Fibroblast of upper back skin (primary cell): ENCODE results near the gene BIRC3.

Experiments used
- DNase-seq: peaks from one replicate; pipeline ENCODE4 v3.0.0-alpha.2; 2013

BIRC3 gene

GRCh38 chr11:102377891-102378290 is 60.6 kb downstream of the BIRC3 start:
- DNase-seq = no peak

- no peak for DNase-seq
Observed at GRCh38 chr11:102378818-102379217, 61.5 kb downstream of the BIRC3 start.

DNA sequence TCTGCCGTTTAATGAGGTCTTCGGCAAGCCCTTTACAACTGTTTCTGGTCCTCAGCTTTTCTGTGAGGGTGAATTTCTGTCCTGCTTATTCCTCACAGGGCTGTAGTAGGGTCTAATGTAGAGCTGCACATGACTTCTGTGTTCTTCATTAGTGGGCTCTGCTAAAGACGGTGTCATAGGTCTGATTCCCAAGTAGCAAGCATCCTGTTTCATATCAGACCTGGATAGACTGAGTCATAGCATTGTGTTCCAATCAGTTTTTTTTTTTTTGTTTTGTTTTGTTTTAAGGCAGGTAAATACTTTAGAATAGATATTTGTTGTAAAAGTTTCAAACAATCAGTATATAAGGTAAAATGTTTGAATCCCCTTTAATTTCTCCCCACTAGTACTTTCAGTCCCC is 65.1 kb downstream of the BIRC3 start:
- no peak for DNase-seq

DNA sequence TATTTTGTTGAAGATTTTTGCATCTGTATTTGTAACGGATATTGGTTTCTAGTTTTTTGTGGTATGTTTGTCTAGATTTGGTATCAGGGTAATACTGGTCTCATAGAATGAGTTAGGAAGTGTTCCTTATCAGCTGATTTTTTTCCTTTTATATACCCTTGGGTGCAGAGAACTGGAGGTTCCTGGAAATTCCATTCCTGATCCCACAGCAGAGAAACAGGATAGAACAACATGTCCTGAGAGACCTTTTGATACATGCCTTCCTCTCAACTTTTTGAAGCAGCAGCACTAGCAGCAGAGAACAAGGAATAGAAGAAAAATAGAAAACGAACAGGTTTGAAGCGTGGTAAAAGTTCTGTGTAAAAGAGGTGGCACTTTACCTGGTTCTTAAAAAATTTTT is 66.6 kb downstream of the BIRC3 start:
- no peak for DNase-seq

GRCh38 chr11:102384419-102385079 is 67.3 kb downstream of the BIRC3 start:
- no peak for DNase-seq

DNA sequence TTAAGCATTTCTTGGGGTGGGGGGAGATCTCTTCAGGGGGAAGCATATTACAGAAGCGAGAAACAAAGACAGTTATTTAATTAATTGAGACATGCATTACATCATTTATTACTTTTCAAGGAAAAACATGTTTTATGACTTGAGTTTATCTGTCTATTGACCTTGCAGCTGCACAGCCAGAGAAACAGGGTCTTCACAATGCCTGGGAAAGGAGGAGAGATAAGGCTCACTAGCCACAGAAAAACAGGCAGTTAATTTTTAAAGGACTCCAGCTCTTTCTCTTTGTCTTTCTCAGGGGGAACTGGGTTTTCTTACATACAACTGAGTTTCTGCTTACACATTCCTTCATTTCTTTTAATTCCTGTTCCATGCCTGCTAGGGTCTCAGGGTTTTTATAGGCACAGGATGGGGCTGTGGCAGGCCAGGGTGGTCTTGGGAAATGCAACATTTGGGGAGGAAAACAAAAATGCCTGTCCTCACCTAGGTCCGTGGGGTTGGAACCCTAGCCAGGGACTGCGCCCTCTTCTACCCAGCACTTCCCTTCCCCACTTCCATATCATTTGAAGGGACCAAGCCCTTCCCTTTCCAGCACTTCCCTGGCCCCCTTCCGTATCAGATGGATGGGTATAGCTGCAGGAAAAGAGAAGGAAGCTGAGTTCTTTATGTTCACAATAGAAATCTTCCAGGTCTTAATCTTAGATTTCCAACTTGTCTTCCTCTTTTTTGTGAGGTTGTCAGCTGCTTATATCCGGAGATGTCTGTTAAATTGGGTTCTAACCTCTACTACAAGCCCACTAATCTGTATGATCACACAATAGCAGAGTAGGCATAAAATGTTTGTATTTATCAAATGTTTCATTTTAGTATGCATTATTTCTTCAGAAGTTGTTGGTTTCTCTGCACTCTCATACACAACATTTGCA is 68.1 kb downstream of the BIRC3 start:
- no peak for DNase-seq

DNA sequence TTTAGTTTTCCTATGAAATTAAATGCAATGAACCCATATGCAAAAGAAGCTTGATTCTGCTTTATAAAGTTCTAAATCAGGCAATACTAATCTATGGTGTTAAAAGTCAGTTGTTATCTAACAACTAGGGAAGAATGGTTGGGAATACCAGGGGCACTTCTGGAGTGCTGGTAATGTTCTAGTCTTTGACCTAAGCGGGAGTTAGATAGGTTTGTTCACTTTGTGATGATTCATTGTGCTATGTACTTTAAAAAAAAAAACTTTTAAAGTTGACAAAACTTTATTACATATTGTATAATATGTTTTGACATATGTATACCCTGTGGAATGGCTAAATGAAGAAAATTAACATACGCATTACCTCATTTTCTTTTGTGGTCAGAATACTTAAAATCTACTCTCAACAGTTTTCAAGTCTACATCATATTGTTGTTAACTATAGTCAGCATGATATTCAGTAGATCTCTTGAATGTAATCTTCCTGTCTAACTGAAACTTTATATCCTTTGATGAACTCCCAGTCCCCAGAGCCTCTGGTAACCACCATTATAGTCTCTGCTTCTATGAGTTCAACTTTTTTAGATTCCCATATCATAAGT is 69.0 kb downstream of the BIRC3 start:
- no peak for DNase-seq

- DNase-seq = no peak
Observed at GRCh38 chr11:102387043-102387781, 69.9 kb downstream of the BIRC3 start.
